ENCODE measurements around the gene DNAI1. TPM values are rescaled to one million over a fixed set of nuclear protein-coding genes. Genes with fewer than 3 reads are reported as not detected.

DNAI1 gene
- total RNA-seq, 1 experiment from 2014 or later = not detected

DNA sequence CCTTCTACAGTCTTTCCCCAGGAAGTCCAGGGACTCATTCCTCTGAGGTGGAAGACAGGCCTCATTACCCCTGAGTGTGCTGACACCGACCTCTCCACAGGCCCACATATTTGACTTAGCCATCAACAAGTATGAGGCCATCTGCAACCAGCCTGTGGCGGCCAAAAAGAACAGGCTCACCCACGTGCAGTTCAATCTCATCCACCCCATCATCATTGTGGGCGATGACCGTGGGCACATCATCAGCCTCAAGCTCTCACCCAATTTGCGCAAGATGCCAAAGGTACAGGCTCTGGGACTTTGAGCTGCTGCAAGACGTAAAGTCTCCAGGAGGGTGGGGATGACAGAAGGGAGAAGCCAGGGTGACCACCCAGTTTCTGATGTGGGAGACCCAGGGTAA, 58.6 kb downstream of the DNAI1 start:
- no peaks in the 10 kb centered on the region for H3K9me3 ChIP-seq (ENCODE audit: low read length)
- DNase-seq (no peak), ATAC-seq (no peak)
- ChIA-PET POLR2A (ENCODE audit: unreplicated experiment) (no interaction called here), CTCF (interaction anchor here (0.9 kb wide), 1 partner anchor 87 kb away, joined by 3 read pairs; no protein-coding TSS in a partner anchor)
- no peaks in the 10 kb centered on the region for H4K20me1 ChIP-seq (ENCODE audit: low read length)
- H2AFZ ChIP-seq (ENCODE audit: low read length) = no peak overlapping the region
- no peak overlapping the region for H3K4me2 ChIP-seq (ENCODE audit: low read length)
- no peaks in the 10 kb centered on the region for H3K79me2 ChIP-seq (ENCODE audit: low read length)
- H3K27ac ChIP-seq (ENCODE audit: low read length) = no peak overlapping the region
- no peaks in the 10 kb centered on the region for H3K27me3 ChIP-seq (ENCODE audit: low read length)
- TF ChIP-seq EZH2phosphoT487 (IDR thresholded peaks at IDR 0.05; ENCODE audit: borderline replicate concordance, low read length) (no peak), EZH2 (IDR thresholded peaks at IDR 0.05; ENCODE audit: low read length, unreplicated experiment) (no peak)
- TF ChIP-seq, protein P1, sequence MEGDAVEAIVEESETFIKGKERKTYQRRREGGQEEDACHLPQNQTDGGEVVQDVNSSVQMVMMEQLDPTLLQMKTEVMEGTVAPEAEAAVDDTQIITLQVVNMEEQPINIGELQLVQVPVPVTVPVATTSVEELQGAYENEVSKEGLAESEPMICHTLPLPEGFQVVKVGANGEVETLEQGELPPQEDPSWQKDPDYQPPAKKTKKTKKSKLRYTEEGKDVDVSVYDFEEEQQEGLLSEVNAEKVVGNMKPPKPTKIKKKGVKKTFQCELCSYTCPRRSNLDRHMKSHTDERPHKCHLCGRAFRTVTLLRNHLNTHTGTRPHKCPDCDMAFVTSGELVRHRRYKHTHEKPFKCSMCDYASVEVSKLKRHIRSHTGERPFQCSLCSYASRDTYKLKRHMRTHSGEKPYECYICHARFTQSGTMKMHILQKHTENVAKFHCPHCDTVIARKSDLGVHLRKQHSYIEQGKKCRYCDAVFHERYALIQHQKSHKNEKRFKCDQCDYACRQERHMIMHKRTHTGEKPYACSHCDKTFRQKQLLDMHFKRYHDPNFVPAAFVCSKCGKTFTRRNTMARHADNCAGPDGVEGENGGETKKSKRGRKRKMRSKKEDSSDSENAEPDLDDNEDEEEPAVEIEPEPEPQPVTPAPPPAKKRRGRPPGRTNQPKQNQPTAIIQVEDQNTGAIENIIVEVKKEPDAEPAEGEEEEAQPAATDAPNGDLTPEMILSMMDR (conservative IDR thresholded peaks at IDR 0.05; ENCODE audit: low read depth, low read length) = no peak
- no TSS peak for BruUV-seq (replicated peaks)
- no peaks in the 10 kb centered on the region for H3K36me3 ChIP-seq (ENCODE audit: low read depth, low read length)
- no peaks in the 10 kb centered on the region for H3K4me1 ChIP-seq (ENCODE audit: insufficient read depth, low read length)
- H3K9ac ChIP-seq (ENCODE audit: low read length) = no peak overlapping the region
- no peaks in the 10 kb centered on the region for H3F3A ChIP-seq (ENCODE audit: low read length, unreplicated experiment)
- intact Hi-C loops (cut with micrococcal nuclease) = no loop called here
- H3K4me3 ChIP-seq (ENCODE audit: low read length) = no peak overlapping the region
- no peaks in the 10 kb centered on the region for H3K9me2 ChIP-seq (replicated peaks; ENCODE audit: low read length)

DNA sequence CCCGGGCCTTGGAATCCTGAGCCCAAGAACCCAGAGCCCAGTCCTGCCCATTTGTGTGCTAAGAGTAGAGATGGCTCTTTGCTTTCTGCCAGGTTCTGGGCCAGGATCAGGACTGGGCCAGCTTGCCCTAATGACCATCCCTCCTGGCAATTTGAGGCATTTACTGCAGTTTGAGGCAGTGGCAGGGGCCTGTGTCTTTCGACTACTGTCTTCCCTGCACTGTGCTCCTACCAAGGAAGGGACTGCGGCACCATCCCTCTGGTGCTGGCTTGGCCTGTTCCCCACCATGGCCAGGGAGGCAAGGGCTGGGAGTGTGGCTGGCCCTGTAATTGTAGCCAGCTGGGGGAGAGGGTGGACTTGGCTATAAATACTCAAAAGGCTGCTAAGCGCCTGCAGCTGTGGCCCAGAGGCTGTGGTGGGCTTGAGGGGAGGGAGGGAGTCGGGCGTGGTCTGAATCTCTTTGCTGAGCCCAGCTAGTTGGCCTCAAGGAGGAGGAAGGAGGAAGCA, 59.6 kb downstream of the DNAI1 start:
- H3K9me3 ChIP-seq (ENCODE audit: low read length) = no peaks in the 10 kb centered on the region
- no TSS peak for BruUV-seq (replicated peaks)
- no peak overlapping the region for H3K4me3 ChIP-seq (ENCODE audit: low read length)
- H3K4me2 ChIP-seq (ENCODE audit: low read length) = no peak overlapping the region
- no peak for DNase-seq
- no peaks in the 10 kb centered on the region for H3F3A ChIP-seq (ENCODE audit: low read length, unreplicated experiment)
- no peaks in the 10 kb centered on the region for H3K79me2 ChIP-seq (ENCODE audit: low read length)
- TF ChIP-seq EZH2 (IDR thresholded peaks at IDR 0.05; ENCODE audit: low read length, unreplicated experiment) (no peak), EZH2phosphoT487 (IDR thresholded peaks at IDR 0.05; ENCODE audit: borderline replicate concordance, low read length) (no peak)
- TF ChIP-seq, protein P1 (conservative IDR thresholded peaks at IDR 0.05; ENCODE audit: low read depth, low read length) = no peak
- ChIA-PET POLR2A (ENCODE audit: unreplicated experiment) (no interaction called here), CTCF (no interaction called here)
- no peaks in the 10 kb centered on the region for H3K9me2 ChIP-seq (replicated peaks; ENCODE audit: low read length)
- no peaks in the 10 kb centered on the region for H3K27me3 ChIP-seq (ENCODE audit: low read length)
- H4K20me1 ChIP-seq (ENCODE audit: low read length) = no peaks in the 10 kb centered on the region
- H3K36me3 ChIP-seq (ENCODE audit: low read depth, low read length) = no peaks in the 10 kb centered on the region
- no peak for ATAC-seq
- H2AFZ ChIP-seq (ENCODE audit: low read length) = no peak overlapping the region
- H3K4me1 ChIP-seq (ENCODE audit: insufficient read depth, low read length) = no peaks in the 10 kb centered on the region
- H3K27ac ChIP-seq (ENCODE audit: low read length) = no peak overlapping the region
- intact Hi-C loops (cut with micrococcal nuclease) = no loop called here
- H3K9ac ChIP-seq (ENCODE audit: low read length) = no peak overlapping the region

DNA sequence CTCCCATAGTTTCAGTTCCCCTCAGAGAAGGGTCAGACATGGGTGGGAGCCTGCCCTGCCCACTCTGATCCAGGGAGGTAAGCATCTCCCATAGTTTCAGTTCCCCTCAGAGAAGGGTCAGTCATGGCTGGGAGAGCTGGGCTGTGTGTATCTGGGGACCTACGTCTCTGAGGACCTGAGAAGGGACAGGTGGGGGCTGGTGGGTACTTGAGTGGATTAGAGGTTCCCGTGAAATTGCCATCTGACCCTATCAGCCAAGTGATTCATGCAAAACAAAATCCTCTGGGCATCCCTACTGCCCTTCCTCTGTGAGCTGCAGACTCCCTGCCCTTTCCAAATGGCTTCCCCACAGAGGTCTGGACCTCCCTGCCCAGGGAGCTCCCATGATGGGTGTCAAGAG, 60.3 kb downstream of the DNAI1 start:
- intact Hi-C loops (cut with micrococcal nuclease) = no loop called here
- no TSS peak for BruUV-seq (replicated peaks)
- CTCF ChIA-PET = no interaction called here

More for the DNA sequence above, 60.3 kb downstream of the DNAI1 start:
- no peaks in the 10 kb centered on the region for H3K9me2 ChIP-seq (replicated peaks; ENCODE audit: low read length)
- H3K4me3 ChIP-seq (ENCODE audit: low read length) = no peak overlapping the region
- H3K9ac ChIP-seq (ENCODE audit: low read length) = no peak overlapping the region
- H4K20me1 ChIP-seq (ENCODE audit: low read length) = no peaks in the 10 kb centered on the region
- no peak overlapping the region for H2AFZ ChIP-seq (ENCODE audit: low read length)
- no peaks in the 10 kb centered on the region for H3F3A ChIP-seq (ENCODE audit: low read length, unreplicated experiment)
- H3K4me2 ChIP-seq (ENCODE audit: low read length) = no peak overlapping the region
- H3K27me3 ChIP-seq (ENCODE audit: low read length) = no peaks in the 10 kb centered on the region
- ATAC-seq = no peak
- no peak overlapping the region for H3K27ac ChIP-seq (ENCODE audit: low read length)
- no peaks in the 10 kb centered on the region for H3K9me3 ChIP-seq (ENCODE audit: low read length)
- no peaks in the 10 kb centered on the region for H3K79me2 ChIP-seq (ENCODE audit: low read length)
- H3K36me3 ChIP-seq (ENCODE audit: low read depth, low read length) = no peaks in the 10 kb centered on the region
- TF ChIP-seq EZH2 (IDR thresholded peaks at IDR 0.05; ENCODE audit: low read length, unreplicated experiment) = no peak
- TF ChIP-seq, protein P1 (conservative IDR thresholded peaks at IDR 0.05; ENCODE audit: low read depth, low read length) = no peak
- TF ChIP-seq EZH2phosphoT487 (IDR thresholded peaks at IDR 0.05; ENCODE audit: borderline replicate concordance, low read length) = no peak
- POLR2A ChIA-PET (ENCODE audit: unreplicated experiment) = no interaction called here
- no peak for DNase-seq
- H3K4me1 ChIP-seq (ENCODE audit: insufficient read depth, low read length) = peaks cover 3% of the 10 kb centered on the region; the same call in 1 of the 2 replicates

Measured in PC-3 (cell line).